GM12801 (cell line): ENCODE results near the gene ADORA2A.

Experiments used
- TF ChIP-seq, protein P1 (sequence below): IDR thresholded peaks from one replicate; pipeline ENCODE4 v1.5.1; 2011; ENCODE audit warnings: control low read depth; ENCODE audit not compliant: insufficient read length; ENCODE audit errors: extremely low read depth

Gene ADORA2A

DNA sequence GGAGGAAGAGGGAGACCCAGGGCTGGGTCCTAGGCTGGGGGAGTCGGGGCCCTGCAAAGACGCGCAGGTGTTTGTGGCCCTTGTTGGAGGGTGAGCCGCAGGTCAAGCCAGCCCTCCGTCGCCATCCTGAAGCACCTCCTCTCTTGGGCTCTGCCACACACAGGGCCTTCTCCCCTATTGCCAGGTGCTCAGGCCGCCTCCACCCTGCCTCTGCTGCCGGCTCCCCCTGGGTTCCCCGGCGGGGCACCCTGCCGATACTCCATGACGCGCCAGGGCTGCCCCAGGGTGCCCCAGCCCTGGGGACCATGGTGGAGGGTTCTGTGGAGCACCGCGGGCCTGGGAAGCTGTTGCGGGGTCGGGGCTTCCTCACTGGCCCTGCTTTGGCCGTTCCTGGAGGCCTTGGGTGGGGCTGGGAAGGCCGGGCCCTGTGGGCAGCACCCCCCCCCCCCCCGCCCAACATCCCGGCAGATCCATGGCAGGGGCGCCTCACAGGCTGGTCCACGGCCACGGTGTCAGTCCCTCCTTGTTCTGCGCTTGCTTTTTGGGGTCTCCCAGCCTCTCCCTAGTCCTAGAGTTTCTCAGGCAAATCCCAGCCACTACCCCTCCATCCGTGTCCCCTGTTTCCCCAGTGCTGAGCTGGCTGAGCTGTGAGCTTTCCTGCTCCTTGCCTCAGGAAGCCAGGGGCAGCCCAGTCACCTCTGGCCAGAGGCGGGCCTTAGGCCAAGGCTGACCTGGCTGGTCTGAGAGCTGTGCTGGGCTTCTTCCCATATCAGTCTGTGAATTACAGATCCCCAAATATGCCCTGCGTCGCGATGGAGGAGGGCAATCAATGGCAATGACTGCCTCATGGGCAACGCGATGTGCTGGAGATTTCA is 2.3 kb upstream of the ADORA2A start:
- TF ChIP-seq, protein P1, sequence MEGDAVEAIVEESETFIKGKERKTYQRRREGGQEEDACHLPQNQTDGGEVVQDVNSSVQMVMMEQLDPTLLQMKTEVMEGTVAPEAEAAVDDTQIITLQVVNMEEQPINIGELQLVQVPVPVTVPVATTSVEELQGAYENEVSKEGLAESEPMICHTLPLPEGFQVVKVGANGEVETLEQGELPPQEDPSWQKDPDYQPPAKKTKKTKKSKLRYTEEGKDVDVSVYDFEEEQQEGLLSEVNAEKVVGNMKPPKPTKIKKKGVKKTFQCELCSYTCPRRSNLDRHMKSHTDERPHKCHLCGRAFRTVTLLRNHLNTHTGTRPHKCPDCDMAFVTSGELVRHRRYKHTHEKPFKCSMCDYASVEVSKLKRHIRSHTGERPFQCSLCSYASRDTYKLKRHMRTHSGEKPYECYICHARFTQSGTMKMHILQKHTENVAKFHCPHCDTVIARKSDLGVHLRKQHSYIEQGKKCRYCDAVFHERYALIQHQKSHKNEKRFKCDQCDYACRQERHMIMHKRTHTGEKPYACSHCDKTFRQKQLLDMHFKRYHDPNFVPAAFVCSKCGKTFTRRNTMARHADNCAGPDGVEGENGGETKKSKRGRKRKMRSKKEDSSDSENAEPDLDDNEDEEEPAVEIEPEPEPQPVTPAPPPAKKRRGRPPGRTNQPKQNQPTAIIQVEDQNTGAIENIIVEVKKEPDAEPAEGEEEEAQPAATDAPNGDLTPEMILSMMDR = no peak

DNA sequence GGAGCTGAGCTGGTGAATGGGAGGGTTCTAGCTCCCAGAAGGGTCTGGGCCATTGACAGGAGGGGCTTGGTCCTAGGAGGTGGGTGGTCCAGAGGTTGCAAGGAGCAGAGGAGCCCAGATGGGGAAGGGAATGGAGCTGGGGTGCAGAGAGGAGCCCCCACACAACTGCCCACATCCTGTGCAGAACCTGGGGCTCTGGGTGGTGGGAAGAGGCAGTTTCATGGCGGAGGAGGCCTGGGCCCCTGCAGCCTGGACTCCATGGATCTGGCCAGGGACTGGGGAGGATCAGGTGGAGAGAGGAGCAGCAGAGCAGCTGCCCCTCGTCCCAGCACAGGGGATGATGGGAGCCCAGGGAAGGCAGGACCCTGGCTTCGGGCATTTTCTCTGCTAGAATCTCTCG is 963 bp upstream of the ADORA2A start:
- TF ChIP-seq, protein P1 = no peak

DNA sequence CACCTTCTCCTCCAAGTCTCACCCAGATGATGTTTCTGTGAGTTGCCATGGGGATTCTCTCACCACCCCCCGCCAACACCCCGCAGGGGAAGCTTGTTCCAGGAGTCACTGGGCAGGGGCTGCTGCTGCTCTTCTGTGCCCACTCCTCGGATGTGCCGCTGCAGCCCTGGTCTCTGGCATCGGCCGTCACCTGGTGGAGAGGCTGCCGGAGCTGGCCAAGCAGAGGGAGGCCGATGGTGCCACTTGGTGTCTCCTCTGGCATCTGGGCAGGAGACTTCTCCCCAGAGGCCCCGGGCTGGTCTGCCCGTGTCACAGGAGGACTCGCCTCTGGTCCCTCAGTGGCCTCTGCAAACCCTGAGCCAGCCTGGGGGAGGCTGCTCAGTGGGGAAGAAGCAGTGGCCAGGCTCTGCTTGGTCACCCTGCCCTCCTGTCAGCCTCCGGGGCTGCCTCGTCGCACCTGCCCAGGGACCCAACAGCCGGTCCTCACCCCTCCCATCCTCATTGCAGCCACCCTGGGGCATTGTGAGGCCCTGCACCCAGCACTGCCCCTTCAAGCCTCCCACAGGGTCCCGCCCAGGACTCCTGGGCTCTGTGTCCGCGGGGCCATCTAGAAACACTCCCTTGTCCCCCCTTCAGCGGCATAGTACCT is 424 bp upstream of the ADORA2A start:
- TF ChIP-seq, protein P1 = no peak

DNA sequence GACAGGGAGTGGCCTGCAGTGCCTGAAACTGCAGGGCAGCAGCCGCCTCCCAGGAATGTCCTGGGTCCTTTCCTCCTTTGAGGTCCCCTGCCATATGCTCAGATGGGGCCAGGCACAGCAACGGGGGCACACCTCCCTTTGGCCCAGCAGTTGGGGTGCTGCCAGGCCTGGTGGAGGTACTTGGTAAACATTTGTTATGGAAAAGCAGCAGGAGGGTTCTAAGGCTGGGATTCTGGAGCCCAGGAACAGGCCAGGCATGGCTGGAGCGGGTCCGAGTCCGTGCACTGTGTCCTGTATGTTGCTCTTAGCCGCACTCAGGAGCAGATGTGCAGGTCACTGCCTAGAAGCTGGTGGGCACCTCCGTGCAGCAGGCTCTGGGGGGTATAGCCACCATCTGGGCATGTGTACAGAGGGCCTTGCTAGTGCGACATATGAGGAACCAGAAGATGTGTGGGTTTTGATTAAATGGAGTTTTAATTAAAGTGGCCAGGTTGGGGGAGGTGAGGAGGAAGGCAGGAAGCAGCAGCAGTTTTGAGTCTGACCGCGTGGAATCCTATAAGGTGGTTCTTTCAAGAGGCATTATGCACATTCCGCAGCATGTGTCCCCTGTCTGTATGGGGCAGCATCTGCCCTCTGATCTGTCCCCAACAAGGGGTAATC is 1.5 kb downstream of the ADORA2A start:
- TF ChIP-seq, protein P1 = no peak

DNA sequence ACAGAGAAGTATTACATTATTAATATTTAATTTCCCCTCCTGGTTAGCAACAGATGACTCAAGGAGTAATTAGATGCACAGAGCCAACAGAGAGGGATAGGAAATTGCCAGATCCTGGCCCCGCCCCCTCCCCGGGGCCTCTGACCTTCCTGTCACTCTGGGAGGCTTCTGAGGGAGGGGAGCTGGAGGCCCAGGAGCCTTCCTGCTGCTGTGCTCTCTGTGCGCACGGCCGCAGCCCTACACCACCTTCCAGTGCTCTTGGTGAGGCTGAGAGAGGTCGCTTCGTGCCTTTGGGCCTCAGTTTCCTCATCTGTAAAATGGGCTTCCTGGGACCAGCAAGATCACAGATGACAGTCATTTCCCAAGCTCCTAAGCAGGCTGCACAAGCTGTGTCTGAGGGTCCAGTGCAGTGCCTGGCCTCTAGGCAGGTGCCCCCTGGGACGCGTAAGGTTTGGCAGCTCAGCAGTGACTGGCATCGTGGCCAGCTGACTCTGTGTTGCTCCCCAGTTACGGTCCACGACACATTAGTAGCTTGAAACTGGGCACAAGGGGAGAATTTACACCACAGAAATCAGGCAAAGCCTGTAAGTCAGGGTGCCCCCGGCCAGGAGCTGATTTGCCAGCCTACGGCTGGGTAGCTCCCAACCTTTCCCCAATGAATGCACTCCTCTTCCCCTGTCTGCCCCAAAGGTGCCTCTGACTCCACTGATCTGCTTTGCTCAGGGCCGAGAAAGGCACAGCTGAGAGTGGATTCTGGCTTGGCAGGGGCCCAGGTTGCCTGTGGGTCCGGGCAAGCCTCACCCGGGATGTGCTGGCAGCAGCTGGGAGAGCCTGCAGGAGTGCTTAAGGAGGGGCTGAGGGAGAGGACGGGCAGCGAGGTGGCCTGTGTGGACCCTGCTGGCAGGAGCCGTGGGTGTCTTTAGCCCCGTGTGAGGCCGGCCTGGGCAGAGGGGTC is 2.3 kb downstream of the ADORA2A start:
- TF ChIP-seq, protein P1 = no peak

DNA sequence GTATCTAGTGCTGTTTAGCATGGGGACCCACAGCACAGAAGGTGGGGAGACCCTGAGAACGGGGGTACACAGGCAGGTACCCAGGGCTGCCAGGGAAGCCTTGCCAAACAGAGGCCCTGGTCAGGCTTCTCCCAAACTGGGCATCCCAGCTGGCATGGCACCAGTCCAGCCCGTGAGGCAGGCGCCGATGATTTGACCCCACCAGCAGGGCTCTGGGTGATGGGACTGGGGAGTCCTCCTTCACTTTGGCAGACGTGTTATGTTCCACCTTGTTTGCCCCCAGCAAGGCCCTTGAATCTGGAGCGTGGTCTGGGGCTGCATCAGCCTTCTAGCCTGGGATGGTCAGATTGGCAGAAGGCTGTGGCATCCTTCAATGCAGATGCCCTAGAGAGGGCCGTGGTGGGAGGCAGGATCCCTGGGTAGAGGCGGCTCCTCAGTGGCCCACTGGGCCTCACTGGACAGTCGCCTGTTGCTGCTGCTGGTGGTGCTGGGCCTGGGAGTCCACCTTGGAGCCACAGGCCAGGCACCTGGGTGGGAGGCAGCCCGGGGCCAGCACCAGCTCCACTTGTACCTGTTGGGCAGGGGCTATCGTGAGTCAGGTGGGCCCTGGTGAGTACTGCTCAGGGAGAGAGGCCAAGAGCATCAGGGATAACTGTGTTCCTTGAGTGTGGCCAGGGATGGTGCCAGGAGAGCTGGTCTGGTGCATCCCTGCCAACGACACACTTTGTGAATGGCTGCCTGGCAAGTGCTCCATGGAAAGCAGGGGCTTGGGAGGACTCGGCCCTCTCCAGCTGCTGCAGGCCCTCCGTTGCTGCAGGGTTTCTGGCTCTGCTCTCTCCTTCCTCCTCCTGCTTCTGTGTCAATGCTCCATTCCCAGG is 3.3 kb downstream of the ADORA2A start:
- TF ChIP-seq, protein P1 = no peak
